LNCaP clone FGC (cell line): ENCODE data around the gene SF1.

ENCODE experiments used
- DNase-seq: peaks from one replicate; pipeline ENCODE4 v3.0.0-alpha.2; 2011; ENCODE audit warnings: low read depth
- H3K4me3 ChIP-seq: 2 replicates; pipeline ENCODE4 v1.5.1; 2011; ENCODE audit warnings: mild to moderate bottlenecking, low read depth, low read length, control low read depth
- CTCF ChIP-seq: IDR thresholded peaks from 2 replicates; pipeline ENCODE4 v1.5.1; 2012; ENCODE audit warnings: mild to moderate bottlenecking; ENCODE audit not compliant: control insufficient read depth, insufficient read depth; ENCODE audit errors: extremely low read depth

SF1 gene

DNA sequence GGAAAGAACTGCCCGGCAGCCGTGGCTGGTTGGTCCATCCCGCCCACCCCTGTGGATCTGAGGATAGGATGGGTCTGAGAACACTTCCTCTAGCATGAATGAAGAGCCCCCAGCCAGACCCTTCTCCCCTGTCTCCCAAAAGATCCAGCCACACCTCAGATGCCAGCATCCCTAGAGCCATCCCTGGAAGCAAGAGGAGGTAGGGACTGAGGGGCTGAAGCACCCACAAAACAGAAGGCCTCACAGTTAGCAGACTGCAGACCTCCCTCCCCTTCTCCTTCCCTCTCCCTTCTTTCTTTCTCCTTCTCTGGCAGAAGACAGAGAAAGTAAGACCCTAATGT, 57.0 kb downstream of the SF1 start:
- no peak for DNase-seq
- TF ChIP-seq CTCF, result no peak
- H3K4me3 ChIP-seq, result no peak overlapping the region

DNA sequence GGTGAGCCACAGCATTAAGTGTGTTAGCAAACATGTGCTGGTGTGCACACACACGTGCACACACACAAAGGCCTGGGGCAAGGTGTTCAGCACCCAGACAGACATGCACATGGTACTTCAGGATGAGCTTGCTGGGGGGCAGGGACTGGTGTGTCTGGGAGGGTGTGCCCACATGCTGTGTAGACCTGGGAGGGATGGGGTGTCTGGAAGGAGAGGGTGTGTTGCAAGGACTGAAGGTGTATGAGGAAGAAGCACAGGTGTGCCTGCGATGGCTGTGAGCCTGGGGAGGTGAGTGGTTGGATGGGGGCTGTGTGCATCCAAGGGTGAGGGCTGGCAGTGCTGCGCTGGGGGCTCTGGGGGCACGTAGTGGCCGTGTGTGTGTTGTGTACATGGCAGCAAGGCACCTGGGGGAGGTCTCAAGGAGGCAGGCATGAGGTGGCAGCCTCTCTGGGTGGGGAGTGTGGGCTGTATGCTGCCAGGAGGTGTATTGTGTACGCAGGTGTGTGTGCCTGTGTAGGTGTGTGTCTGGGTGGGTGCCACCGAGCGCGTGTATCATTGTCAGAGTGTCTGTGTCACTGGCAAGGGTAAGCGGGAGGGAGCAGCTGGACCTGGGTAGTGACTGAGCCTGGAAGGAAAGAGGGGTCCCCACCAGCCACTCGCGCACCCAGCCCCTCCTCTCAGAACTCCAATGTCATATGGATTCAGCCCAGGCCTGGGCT, 57.5 kb downstream of the SF1 start:
- TF ChIP-seq CTCF, result no peak
- DNase-seq, result no peak
- no peak overlapping the region for H3K4me3 ChIP-seq

DNA sequence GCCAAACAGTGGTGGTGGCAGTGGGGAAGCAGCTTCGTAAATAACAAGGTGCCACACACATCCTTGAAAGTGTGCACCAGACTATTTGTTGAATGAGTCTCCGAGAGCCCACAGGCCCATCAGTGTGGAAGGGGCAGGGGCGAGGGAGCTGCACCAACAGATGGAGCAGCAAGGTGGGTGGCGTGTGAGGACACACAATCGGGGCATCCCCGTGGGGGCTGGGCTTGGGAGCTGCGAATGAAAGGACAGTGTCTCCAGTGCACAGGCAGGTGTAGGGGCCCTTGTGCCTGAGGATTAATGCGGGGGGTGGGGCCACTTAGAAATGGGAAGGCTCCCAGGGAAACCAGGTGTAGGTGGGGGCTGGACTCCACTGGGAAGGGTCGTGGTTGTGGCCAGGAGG, 58.2 kb downstream of the SF1 start:
- DNase-seq, result no peak
- no peak for TF ChIP-seq CTCF
- H3K4me3 ChIP-seq, result no peak overlapping the region

GRCh38 chr11:64719406-64719805, 58.9 kb downstream of the SF1 start:
- DNase-seq, result no peak
- TF ChIP-seq CTCF, result no peak

GRCh38 chr11:64718780-64719124, 59.6 kb downstream of the SF1 start:
- no peak overlapping the region for H3K4me3 ChIP-seq
- no peak for DNase-seq
- TF ChIP-seq CTCF, result no peak

More at GRCh38 chr11:64719406-64719805, 58.9 kb downstream of the SF1 start:
- no peak overlapping the region for H3K4me3 ChIP-seq

DNA sequence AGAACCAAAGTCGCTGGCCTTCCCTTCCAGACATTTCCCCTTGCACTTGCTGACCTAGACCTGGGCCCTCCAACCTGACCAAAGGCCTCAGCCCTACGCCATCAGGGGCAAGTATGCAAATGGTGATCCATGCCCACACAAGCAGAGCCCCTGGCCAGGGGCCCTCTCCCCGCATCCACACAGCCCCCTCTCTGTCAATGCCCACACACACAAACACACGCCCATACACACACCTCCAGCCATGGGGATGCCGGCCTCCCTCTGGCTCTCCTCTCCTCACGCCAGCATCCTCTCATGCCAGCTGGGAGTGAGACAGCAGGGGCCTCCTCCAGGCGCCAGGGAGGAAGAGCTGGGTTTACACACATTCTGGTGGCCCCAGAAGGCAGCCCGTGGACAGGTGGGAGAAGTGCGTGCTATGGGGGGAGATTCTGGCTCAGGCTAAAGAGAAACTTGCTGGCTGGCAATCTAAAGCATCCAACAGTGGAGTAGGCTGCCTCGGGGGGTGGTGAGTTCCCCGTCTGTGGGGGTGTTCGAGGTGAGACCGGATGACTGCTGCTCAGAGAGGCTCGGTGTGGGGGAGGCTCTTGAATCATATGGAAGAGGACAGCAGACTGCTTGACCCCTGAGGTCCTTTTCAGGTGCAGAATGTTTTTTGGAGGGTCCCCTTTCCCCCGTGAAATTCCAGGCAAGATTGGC, 60.1 kb downstream of the SF1 start:
- TF ChIP-seq CTCF, result no peak
- no peak for DNase-seq
- no peak overlapping the region for H3K4me3 ChIP-seq

- no peak overlapping the region for H3K4me3 ChIP-seq
- no peak for TF ChIP-seq CTCF
- no peak for DNase-seq
Measured at GRCh38 chr11:64717268-64717578, 61.1 kb downstream of the SF1 start.
